CD4-positive, alpha-beta T cell (primary cell): ENCODE data around the gene FAM120C. TPM values are rescaled to one million over a fixed set of nuclear protein-coding genes. Genes with fewer than 3 reads are reported as not detected.

Source experiments
- ATAC-seq: fragments of 200-7000 bp; cut with Tn5 transposase; one replicate; pipeline ENCODE4 v1.10.0; 2022; ENCODE audit warnings: mild to moderate bottlenecking; ENCODE audit not compliant: poor library complexity
- CTCF ChIA-PET: fragments of 350-600 bp; sonication (Branson Sonifier 250); formaldehyde crosslinking; loops from one replicate; lab custom pipeline; 2021; ENCODE audit warnings: antibody characterized with exemption, inconsistent platforms; lab: Charles Lee
- POLR2A ChIA-PET: fragments of 350-600 bp; sonication (Branson Sonifier 250); formaldehyde crosslinking; loops from one replicate; lab custom pipeline; 2021; ENCODE audit warnings: antibody characterized with exemption, inconsistent platforms; lab: Charles Lee
- DNase-seq, 14 experiments: peaks; one replicate each; pipeline ENCODE4 v3.0.0-alpha.2; 2013 to 2020; ENCODE audit warnings: mixed read lengths in 2 of 14
- H3K27ac ChIP-seq, 2 donors: one replicate each; pipeline versions ENCODE4 v1.5.1 to v1.7.0; 2013; ENCODE audit warnings: low read length in 2 of 2, low read depth in 1 of 2, mild to moderate bottlenecking in 1 of 2
- H3K27me3 ChIP-seq, 2 experiments: 1 replicate in 1 of 2; 2 replicates in 1 of 2; pipeline versions ENCODE4 v1.6.1 to v1.7.0; 2013; ENCODE audit warnings: low read length in 2 of 2, control low read depth in 1 of 2, mild to moderate bottlenecking in 1 of 2, moderate library complexity in 1 of 2; ENCODE audit not compliant: insufficient read depth in 2 of 2, control insufficient read depth in 1 of 2
- H3K36me3 ChIP-seq: one replicate; pipeline ENCODE4 v1.6.1; 2013; ENCODE audit warnings: low read length, control low read depth; ENCODE audit not compliant: insufficient read depth
- H3K4me1 ChIP-seq: one replicate; pipeline ENCODE4 v1.6.1; 2013; ENCODE audit warnings: low read length, control low read depth; ENCODE audit not compliant: insufficient read depth
- H3K4me3 ChIP-seq: one replicate; pipeline ENCODE4 v1.5.1; 2013; ENCODE audit warnings: mild to moderate bottlenecking, low read length, moderate library complexity
- H3K9me3 ChIP-seq, 2 experiments: 1 replicate in 1 of 2; 2 replicates in 1 of 2; pipeline versions ENCODE4 v1.6.1 to v1.7.0; 2013; ENCODE audit warnings: low read length in 2 of 2, mild to moderate bottlenecking in 2 of 2, control low read depth in 1 of 2, moderate library complexity in 1 of 2; ENCODE audit not compliant: control insufficient read depth in 1 of 2, insufficient read depth in 1 of 2
- H3K27ac Mint-ChIP-seq: one replicate; pipeline ENCODE4 v1.8.0; 2020; ENCODE audit warnings: mixed read lengths
- H3K27me3 Mint-ChIP-seq: one replicate; pipeline ENCODE4 v1.8.0; 2021; ENCODE audit warnings: mixed read lengths
- H3K36me3 Mint-ChIP-seq: one replicate; pipeline ENCODE4 v1.8.0; 2021; ENCODE audit warnings: low read depth, mixed read lengths
- H3K4me1 Mint-ChIP-seq: one replicate; pipeline ENCODE4 v1.8.0; 2021; ENCODE audit warnings: low read depth, mixed read lengths
- H3K4me3 Mint-ChIP-seq: one replicate; pipeline ENCODE4 v1.8.0; 2020; ENCODE audit warnings: mild to moderate bottlenecking, mixed read lengths
- H3K9me3 Mint-ChIP-seq: one replicate; pipeline ENCODE4 v1.8.0; 2020; ENCODE audit warnings: mixed read lengths
- CTCF ChIP-seq: fragments of 200-600 bp; IDR thresholded peaks from one replicate; pipeline ENCODE4 v1.8.0; 2022; ENCODE audit warnings: antibody characterized with exemption, mild to moderate bottlenecking
- intact Hi-C, 2 experiments: fragments of 100-400 bp; cut with DNase I in 1 of 2; cut with micrococcal nuclease in 1 of 2; formaldehyde crosslinking; loops; one replicate each; pipeline versions ENCODE4 v1.15.1 to v1.9.0; 2023 to 2025; cut with DNase I, micrococcal nuclease
- total RNA-seq, 174 experiments: library from RNA in 2 of 174; stranded (reverse) in 2 of 174; gene quantifications; one replicate each; pipeline ENCODE4 v1.2.3 and lab custom pipeline; 2021 to 2026

The FAM120C gene
- total RNA-seq, 2 experiments from 2014 or later: 12.3 to 13.3 TPM

- TF ChIP-seq CTCF: no peak
- H3K36me3 Mint-ChIP-seq: peaks cover 52% of the 10 kb centered on the region
- Histone ChIP-seq H3K27ac (peak overlapping the region; percentile 29 to 90), H3K4me1 (peaks cover 13% of the 10 kb centered on the region), H3K36me3 (peaks cover 20% of the 10 kb centered on the region), H3K9me3 (no peaks in the 10 kb centered on the region), H3K4me3 (peak overlapping the region; percentile 75), H3K27me3 (no peaks in the 10 kb centered on the region)
- H3K4me3 Mint-ChIP-seq: peak overlapping the region; percentile 96
- no peak for ATAC-seq
- peaks cover 29% of the 10 kb centered on the region for H3K4me1 Mint-ChIP-seq
- no peaks in the 10 kb centered on the region for H3K9me3 Mint-ChIP-seq
- peak overlapping the region; percentile 99 for H3K27ac Mint-ChIP-seq
- intact Hi-C loops: loop anchor here (5.0 to 10.0 kb wide), 4 partner anchors 490 to 818 kb away; partner anchors contain the start of genes GNL3L (in 2 of the 2), MAGED2 (in 2 of the 2), HSD17B10 (in 1 of the 2) and KDM5C (in 1 of the 2)
- no peaks in the 10 kb centered on the region for H3K27me3 Mint-ChIP-seq
- CTCF ChIA-PET: interaction anchor here (1.1 kb wide), 1 partner anchor 12 kb away, joined by 3 read pairs; no protein-coding TSS in a partner anchor
- DNase-seq: peak; percentile 3 to 70 (median 20)
- POLR2A ChIA-PET: interaction anchor here (0.7 to 4.4 kb wide), 10 partner anchors 12 to 961 kb away, joined by 3 to 46 read pairs (median 8); partner anchors contain the start of genes APEX2, FAM120C, HUWE1 and KDM5C
Measured at GRCh38 chrX:54042609-54043021, 140.4 kb downstream of the FAM120C start.

GRCh38 chrX:54030329-54030728 lies 152.7 kb downstream of the FAM120C start:
- intact Hi-C loops: no loop called here
- DNase-seq: no peak
- no peak for TF ChIP-seq CTCF
- Histone ChIP-seq H3K4me3 (no peak overlapping the region), H3K27ac (no peak overlapping the region), H3K36me3 (peaks cover 54% of the 10 kb centered on the region), H3K4me1 (no peaks in the 10 kb centered on the region), H3K9me3 (no peaks in the 10 kb centered on the region), H3K27me3 (no peaks in the 10 kb centered on the region)
- CTCF ChIA-PET: interaction anchor here (0.8 kb wide), 1 partner anchor 12 kb away, joined by 3 read pairs; no protein-coding TSS in a partner anchor
- H3K36me3 Mint-ChIP-seq: peaks cover 86% of the 10 kb centered on the region
- H3K4me3 Mint-ChIP-seq: no peak overlapping the region
- H3K9me3 Mint-ChIP-seq: no peaks in the 10 kb centered on the region
- POLR2A ChIA-PET: interaction anchor here (0.9 kb wide), 1 partner anchor 12 kb away, joined by 3 read pairs; no protein-coding TSS in a partner anchor
- ATAC-seq: no peak
- peaks cover 16% of the 10 kb centered on the region for H3K4me1 Mint-ChIP-seq
- no peak overlapping the region for H3K27ac Mint-ChIP-seq
- no peaks in the 10 kb centered on the region for H3K27me3 Mint-ChIP-seq

GRCh38 chrX:54029529-54030143 lies 153.4 kb downstream of the FAM120C start:
- Mint-ChIP-seq H3K36me3 (peaks cover 86% of the 10 kb centered on the region), H3K4me3 (no peak overlapping the region), H3K27ac (no peak overlapping the region), H3K4me1 (peaks cover 16% of the 10 kb centered on the region), H3K9me3 (no peaks in the 10 kb centered on the region), H3K27me3 (no peaks in the 10 kb centered on the region)
- H3K36me3 ChIP-seq: peaks cover 54% of the 10 kb centered on the region
- no peak for DNase-seq
- no peak for TF ChIP-seq CTCF
- no peaks in the 10 kb centered on the region for H3K27me3 ChIP-seq
- H3K9me3 ChIP-seq: no peaks in the 10 kb centered on the region
- ATAC-seq: no peak
- ChIA-PET CTCF (no interaction called here), POLR2A (no interaction called here)
- H3K4me3 ChIP-seq: no peak overlapping the region
- no peak overlapping the region for H3K27ac ChIP-seq
- no peaks in the 10 kb centered on the region for H3K4me1 ChIP-seq
- intact Hi-C loops: no loop called here
